ENCODE measurements around the gene GTPBP8.

DNA sequence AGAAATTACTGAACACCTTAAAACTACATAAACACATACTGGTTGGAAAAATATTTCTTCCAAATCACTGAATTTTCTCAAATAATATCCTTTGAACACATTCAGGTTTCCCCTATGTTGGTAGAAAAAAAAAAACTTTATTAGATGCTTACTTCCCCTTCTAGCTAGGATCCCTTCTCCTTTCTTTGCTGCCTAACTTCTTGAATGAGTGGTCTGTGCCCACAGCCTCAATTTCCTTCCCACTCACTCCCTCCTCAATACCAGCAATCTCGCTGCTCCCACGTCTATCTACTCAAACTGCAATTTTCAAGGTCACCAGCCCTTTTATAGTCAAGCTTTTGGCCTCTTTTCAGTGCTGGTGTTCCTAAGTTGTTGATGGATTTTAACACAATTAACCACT, 24.2 kb upstream of the GTPBP8 start:
- TF ChIP-seq, protein P1, sequence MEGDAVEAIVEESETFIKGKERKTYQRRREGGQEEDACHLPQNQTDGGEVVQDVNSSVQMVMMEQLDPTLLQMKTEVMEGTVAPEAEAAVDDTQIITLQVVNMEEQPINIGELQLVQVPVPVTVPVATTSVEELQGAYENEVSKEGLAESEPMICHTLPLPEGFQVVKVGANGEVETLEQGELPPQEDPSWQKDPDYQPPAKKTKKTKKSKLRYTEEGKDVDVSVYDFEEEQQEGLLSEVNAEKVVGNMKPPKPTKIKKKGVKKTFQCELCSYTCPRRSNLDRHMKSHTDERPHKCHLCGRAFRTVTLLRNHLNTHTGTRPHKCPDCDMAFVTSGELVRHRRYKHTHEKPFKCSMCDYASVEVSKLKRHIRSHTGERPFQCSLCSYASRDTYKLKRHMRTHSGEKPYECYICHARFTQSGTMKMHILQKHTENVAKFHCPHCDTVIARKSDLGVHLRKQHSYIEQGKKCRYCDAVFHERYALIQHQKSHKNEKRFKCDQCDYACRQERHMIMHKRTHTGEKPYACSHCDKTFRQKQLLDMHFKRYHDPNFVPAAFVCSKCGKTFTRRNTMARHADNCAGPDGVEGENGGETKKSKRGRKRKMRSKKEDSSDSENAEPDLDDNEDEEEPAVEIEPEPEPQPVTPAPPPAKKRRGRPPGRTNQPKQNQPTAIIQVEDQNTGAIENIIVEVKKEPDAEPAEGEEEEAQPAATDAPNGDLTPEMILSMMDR (IDR thresholded peaks at IDR 0.05; ENCODE audit: insufficient read depth, low read depth, low read length), result no peak
- no peak for TF ChIP-seq EZH2 (IDR thresholded peaks at IDR 0.05; ENCODE audit: insufficient read depth, low read length)

Measured in astrocyte (in vitro differentiated cells and primary cell).